ENCODE measurements around the gene SHTN1. TPM values are rescaled to one million over a fixed set of nuclear protein-coding genes. Genes with fewer than 3 reads are reported as not detected.
A peak's percentile ranks its signal among the peaks of the same experiment; 100 is the strongest.

SHTN1 gene
- total RNA-seq, 4 donors from 2014 or later, result 20.9 to 55.5 (median 25.2) TPM

DNA sequence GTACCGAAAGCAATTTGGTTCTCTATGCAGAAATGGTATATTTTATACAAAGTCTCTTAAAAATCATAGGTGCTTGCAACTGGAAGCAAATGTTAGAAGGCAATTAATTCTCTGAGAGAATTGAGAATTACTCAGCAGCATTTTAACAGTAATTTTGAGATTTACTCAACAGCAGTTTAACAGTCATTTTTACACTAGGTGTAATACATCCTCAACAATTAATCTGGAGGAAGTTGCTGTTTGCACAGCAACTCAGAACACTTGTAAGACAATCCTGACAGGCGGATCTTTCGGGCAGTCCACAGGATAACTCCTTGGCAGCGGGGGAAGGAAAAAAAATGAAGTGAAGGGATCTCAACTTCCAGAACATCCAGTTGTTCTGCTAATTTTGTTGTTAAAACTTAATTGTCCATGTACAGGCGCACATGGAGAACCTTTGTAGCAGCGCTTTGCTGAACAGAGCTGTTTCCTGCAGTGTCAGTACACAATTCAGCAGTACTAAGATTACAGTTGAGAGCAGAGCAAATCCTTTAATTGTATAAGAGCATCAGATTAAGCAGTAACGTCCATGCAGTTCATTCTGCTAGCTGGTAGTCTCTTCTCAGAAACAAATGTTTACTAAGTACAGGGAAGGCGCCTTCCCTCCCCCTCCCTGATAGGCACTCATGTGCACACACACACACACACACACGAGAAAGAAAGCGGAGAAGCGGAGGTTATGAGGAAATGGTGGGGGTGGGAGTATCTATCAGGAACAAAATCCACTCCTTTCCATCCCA, 111.9 kb downstream of the SHTN1 start:
- TF ChIP-seq POLR2A (IDR thresholded peaks at IDR 0.05) (no peak), EP300 (IDR thresholded peaks at IDR 0.05) (no peak), POLR2AphosphoS5 (IDR thresholded peaks at IDR 0.05) (no peak)
- TF ChIP-seq, protein P1, sequence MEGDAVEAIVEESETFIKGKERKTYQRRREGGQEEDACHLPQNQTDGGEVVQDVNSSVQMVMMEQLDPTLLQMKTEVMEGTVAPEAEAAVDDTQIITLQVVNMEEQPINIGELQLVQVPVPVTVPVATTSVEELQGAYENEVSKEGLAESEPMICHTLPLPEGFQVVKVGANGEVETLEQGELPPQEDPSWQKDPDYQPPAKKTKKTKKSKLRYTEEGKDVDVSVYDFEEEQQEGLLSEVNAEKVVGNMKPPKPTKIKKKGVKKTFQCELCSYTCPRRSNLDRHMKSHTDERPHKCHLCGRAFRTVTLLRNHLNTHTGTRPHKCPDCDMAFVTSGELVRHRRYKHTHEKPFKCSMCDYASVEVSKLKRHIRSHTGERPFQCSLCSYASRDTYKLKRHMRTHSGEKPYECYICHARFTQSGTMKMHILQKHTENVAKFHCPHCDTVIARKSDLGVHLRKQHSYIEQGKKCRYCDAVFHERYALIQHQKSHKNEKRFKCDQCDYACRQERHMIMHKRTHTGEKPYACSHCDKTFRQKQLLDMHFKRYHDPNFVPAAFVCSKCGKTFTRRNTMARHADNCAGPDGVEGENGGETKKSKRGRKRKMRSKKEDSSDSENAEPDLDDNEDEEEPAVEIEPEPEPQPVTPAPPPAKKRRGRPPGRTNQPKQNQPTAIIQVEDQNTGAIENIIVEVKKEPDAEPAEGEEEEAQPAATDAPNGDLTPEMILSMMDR (IDR thresholded peaks at IDR 0.05), result no peak
- 70% methylated on average over 11 of the region's 11 CpGs for WGBS
- Histone ChIP-seq H3K27ac (no peak overlapping the region), H3K4me1 (peaks cover 16% of the 10 kb centered on the region), H3K27me3 (no peaks in the 10 kb centered on the region), H3K9me3 (no peaks in the 10 kb centered on the region), H3K36me3 (peaks cover under 1% of the 10 kb centered on the region), H3K4me3 (no peak overlapping the region)
- no peak for DNase-seq (ENCODE audit: low spot score in 2 of 2)

DNA sequence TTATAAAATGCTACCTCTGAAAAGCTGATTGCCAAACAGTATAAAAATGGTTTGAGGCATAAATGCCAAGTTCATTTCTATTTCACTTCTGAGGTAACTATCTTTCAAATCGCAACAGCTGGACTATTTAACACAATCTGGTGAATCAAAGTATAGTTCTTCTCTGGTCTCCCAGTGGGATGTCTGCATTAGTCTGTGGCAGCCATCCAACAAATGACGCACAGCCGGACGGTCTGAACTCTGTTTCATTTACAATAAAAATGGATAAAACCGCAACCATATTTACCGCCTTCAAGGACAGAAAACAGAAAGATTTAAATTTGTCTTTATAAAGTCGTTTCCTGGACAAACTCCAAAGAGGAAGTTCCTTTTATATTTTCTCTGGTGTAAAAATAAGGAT, 113.8 kb downstream of the SHTN1 start:
- Histone ChIP-seq H3K4me3 (no peak overlapping the region), H3K9me3 (no peaks in the 10 kb centered on the region), H3K36me3 (no peaks in the 10 kb centered on the region), H3K27ac (no peak overlapping the region), H3K4me1 (peaks cover 19% of the 10 kb centered on the region), H3K27me3 (no peaks in the 10 kb centered on the region)
- 51% methylated on average over 7 of the region's 7 CpGs for WGBS
- DNase-seq (ENCODE audit: low spot score in 2 of 2), result no peak
- TF ChIP-seq EP300 (IDR thresholded peaks at IDR 0.05) (no peak), POLR2AphosphoS5 (IDR thresholded peaks at IDR 0.05) (no peak), POLR2A (IDR thresholded peaks at IDR 0.05) (no peak)
- TF ChIP-seq, protein P1 (IDR thresholded peaks at IDR 0.05), result no peak

DNA sequence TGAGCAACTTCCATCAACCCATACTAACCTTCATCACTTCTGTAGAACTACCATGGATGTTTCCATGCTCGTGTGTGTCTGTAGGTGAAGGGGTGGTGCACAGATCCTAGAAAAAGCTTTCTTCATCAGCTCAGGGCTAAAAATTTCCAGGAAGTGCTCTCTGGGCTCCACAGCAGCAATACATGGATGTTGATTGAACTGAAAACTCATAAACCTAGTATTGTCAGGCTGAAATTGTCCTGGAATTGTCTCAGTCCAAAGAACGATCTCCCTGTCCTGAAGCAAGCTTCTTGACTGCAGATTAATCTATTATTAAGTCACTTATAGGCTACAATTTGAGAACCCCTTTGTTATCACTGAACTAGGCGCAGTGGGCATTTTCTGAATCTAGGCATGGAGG, 115.9 kb downstream of the SHTN1 start:
- H3K4me3 ChIP-seq, result no peak overlapping the region
- no peak overlapping the region for H3K27ac ChIP-seq
- 50% methylated on average over 3 of the region's 3 CpGs for WGBS

DNA sequence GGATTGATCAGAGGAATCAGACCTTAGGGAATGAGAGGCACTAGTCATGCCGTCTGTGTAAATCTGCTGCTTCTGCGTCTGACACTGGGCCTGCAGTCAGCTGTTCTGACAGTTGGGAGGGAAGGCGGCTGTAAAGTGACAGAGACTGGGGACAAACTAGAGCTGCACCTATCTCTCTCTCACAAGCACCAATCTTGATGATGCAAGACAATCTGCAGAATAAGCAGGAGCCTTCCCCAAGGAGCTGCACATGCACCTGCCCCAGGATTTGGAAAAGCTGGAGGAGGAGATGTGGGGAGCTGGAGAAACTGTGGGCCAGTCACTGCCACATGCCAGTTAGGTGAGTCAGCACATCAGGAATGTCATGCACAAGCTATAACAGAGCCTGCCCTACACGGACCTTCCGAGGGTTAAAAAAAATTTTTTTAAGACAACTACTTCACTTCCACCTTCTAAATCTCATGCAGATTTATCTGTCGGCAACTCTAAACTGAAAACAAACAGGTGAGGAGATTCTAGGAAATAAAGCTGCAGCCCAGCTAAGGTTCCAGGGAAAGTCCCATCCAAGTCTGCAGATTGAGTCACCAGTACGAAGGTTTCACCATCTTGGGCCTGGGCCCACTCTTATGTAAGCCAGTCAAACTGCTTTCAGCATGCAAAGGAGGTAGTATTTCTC, 116.5 kb downstream of the SHTN1 start:
- Histone ChIP-seq H3K9me3 (no peaks in the 10 kb centered on the region), H3K27me3 (no peaks in the 10 kb centered on the region), H3K4me1 (peaks cover 19% of the 10 kb centered on the region), H3K4me3 (no peak overlapping the region), H3K36me3 (peaks cover 5% of the 10 kb centered on the region), H3K27ac (no peak overlapping the region)
- 39% methylated on average over 6 of the region's 7 CpGs for WGBS
- DNase-seq (ENCODE audit: low spot score in 2 of 2), result peak in 1 of 2 donors; percentile 73
- TF ChIP-seq EP300 (IDR thresholded peaks at IDR 0.05) (no peak), POLR2AphosphoS5 (IDR thresholded peaks at IDR 0.05) (no peak), POLR2A (IDR thresholded peaks at IDR 0.05) (no peak)
- TF ChIP-seq, protein P1 (IDR thresholded peaks at IDR 0.05), result no peak

More for the DNA sequence above, 115.9 kb downstream of the SHTN1 start:
- TF ChIP-seq, protein P1 (IDR thresholded peaks at IDR 0.05), result no peak
- TF ChIP-seq POLR2AphosphoS5 (IDR thresholded peaks at IDR 0.05) (no peak), POLR2A (IDR thresholded peaks at IDR 0.05) (no peak), EP300 (IDR thresholded peaks at IDR 0.05) (no peak)
- no peaks in the 10 kb centered on the region for H3K27me3 ChIP-seq
- DNase-seq (ENCODE audit: low spot score in 2 of 2), result no peak
- H3K9me3 ChIP-seq, result no peaks in the 10 kb centered on the region
- peaks cover 19% of the 10 kb centered on the region for H3K4me1 ChIP-seq
- H3K36me3 ChIP-seq, result peaks cover 2% of the 10 kb centered on the region

DNA sequence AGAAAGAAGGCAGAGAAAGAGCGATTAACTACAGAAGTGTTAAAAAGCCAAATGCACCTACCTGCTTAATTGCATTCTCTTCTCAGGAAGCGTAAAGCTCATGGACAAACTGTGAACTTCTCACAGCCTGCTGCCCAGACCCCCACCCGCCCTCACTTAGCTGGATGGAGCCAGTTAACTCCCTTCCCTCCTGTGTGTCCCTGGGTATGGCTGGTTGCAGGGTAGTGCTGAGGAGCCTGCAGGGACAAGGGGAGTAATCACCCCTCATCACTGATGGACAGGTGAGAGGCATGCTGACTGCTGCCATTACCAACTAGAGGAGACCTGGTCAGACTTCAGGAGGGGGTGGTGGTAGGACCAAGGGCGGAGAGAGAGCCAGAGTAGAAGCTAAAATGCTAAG, 118.2 kb downstream of the SHTN1 start:
- WGBS, result 97% methylated on average over 4 of the region's 4 CpGs
- no peaks in the 10 kb centered on the region for H3K9me3 ChIP-seq
- peaks cover 19% of the 10 kb centered on the region for H3K4me1 ChIP-seq
- H3K36me3 ChIP-seq, result peaks cover 5% of the 10 kb centered on the region
- no peak overlapping the region for H3K27ac ChIP-seq
- no peak overlapping the region for H3K4me3 ChIP-seq
- no peaks in the 10 kb centered on the region for H3K27me3 ChIP-seq
- DNase-seq (ENCODE audit: low spot score in 2 of 2), result no peak
- no peak for TF ChIP-seq POLR2A (IDR thresholded peaks at IDR 0.05)
- no peak for TF ChIP-seq POLR2AphosphoS5 (IDR thresholded peaks at IDR 0.05)
- no peak for TF ChIP-seq EP300 (IDR thresholded peaks at IDR 0.05)
- TF ChIP-seq, protein P1 (IDR thresholded peaks at IDR 0.05), result no peak

All from suprapubic skin (tissue), 4 donors.